Measurements from ENCODE around the gene KIZ.

- no peak for TF ChIP-seq CTCF (conservative IDR thresholded peaks at IDR 0.05; ENCODE audit: low read depth, low read length)
- no peak for TF ChIP-seq EZH2 (IDR thresholded peaks at IDR 0.05; ENCODE audit: borderline replicate concordance, low read depth, low read length, poor library complexity, severe bottlenecking)
Measured at GRCh38 chr20:21151791-21152190, 25.9 kb downstream of the KIZ start.

Data from A673 (cell line).